Activated T-cell treated with anti-CD3 and anti-CD28 coated beads, Interleukin-2, amount 50 U/mL, for 24 hours (primary cell): ENCODE data around the gene PCMTD2.
A peak's percentile ranks its signal among the peaks of the same experiment; 100 is the strongest.
"Not testable (repeated sequence)": the region's sequence is repeated elsewhere in the genome, so short reads cannot be mapped to it uniquely, and the experiment has no call there.

ENCODE experiments used
- DNase-seq: peaks from one replicate; pipeline ENCODE4 v3.0.0-alpha.2; 2020
- H3K27ac Mint-ChIP-seq: 2 replicates; pipeline ENCODE4 v1.8.0; 2020; ENCODE audit warnings: mild to moderate bottlenecking, mixed read lengths
- H3K27me3 Mint-ChIP-seq: 2 replicates; pipeline ENCODE4 v1.8.0; 2020; ENCODE audit warnings: mixed read lengths
- H3K36me3 Mint-ChIP-seq: 2 replicates; pipeline ENCODE4 v1.8.0; 2020; ENCODE audit warnings: low read depth, mixed read lengths
- H3K4me1 Mint-ChIP-seq: 2 replicates; pipeline ENCODE4 v1.8.0; 2020; ENCODE audit warnings: low read depth, mixed read lengths
- H3K4me3 Mint-ChIP-seq: 2 replicates; pipeline ENCODE4 v1.8.0; 2020; ENCODE audit warnings: mild to moderate bottlenecking, moderate library complexity, mixed read lengths
- H3K9me3 Mint-ChIP-seq: 2 replicates; pipeline ENCODE4 v1.8.0; 2020; ENCODE audit warnings: mixed read lengths

The PCMTD2 gene

DNA sequence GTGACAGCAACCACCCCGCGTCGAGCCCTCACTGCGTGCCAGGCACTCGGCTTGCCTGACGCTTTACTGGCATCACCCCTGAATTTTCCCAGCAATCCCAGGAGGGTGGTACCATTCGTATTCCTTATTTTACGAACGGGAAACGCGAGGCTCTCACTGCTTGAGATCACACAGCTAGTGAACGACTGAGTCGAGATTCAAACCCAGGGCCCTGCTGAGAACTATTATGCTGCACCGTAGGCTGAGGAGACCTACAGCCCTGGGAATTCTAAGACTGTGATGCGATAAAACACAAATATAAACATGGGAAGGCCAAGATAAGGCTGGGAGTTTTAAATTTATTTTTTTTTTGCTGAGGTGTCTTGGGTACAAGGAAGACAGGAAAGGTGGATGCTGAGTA lies 60.3 kb downstream of the PCMTD2 start:
- DNase-seq, H3K36me3 Mint-ChIP-seq, H3K4me1 Mint-ChIP-seq: not testable (repeated sequence)

GRCh38 chr20:64316415-64317083 lies 61.0 kb downstream of the PCMTD2 start:
- peak; percentile 45 for DNase-seq
- H3K4me1 Mint-ChIP-seq, H3K4me3 Mint-ChIP-seq, H3K9me3 Mint-ChIP-seq, H3K36me3 Mint-ChIP-seq, H3K27ac Mint-ChIP-seq: not testable (repeated sequence)
- H3K27me3 Mint-ChIP-seq = peaks cover 39% of the 10 kb centered on the region

More for the DNA sequence above, 60.3 kb downstream of the PCMTD2 start:
- not testable (repeated sequence) for H3K27ac Mint-ChIP-seq, H3K9me3 Mint-ChIP-seq, H3K4me3 Mint-ChIP-seq
- H3K27me3 Mint-ChIP-seq = peaks cover 39% of the 10 kb centered on the region

- peaks cover 39% of the 10 kb centered on the region for H3K27me3 Mint-ChIP-seq
- not testable (repeated sequence) for DNase-seq, H3K36me3 Mint-ChIP-seq, H3K9me3 Mint-ChIP-seq, H3K4me1 Mint-ChIP-seq, H3K4me3 Mint-ChIP-seq, H3K27ac Mint-ChIP-seq
Measured at GRCh38 chr20:64317331-64317730, 61.8 kb downstream of the PCMTD2 start.

DNA sequence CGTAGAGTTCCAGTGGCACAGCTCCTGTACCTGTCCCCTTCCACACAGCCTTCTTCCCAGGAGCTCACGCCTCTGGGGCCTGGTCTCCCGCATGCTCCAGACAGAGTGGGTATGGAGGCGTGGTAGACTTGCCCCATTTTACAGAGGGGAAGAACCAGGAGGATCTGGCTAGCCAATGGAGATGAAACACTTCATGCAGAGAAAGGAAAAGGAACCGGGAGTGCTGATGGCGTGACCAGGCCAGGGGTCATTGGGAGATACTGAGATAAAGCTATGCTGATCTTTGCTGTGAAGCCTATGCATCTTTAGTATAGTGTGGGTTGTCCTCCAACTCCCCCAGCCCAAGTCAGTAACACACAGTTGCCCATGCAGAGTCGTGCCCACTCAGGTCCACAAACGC lies 62.5 kb downstream of the PCMTD2 start:
- peaks cover 45% of the 10 kb centered on the region for H3K27me3 Mint-ChIP-seq
- not testable (repeated sequence) for H3K9me3 Mint-ChIP-seq, H3K36me3 Mint-ChIP-seq, H3K27ac Mint-ChIP-seq, H3K4me1 Mint-ChIP-seq, H3K4me3 Mint-ChIP-seq, DNase-seq

- H3K9me3 Mint-ChIP-seq, H3K4me3 Mint-ChIP-seq, DNase-seq, H3K27ac Mint-ChIP-seq, H3K36me3 Mint-ChIP-seq, H3K4me1 Mint-ChIP-seq: not testable (repeated sequence)
- H3K27me3 Mint-ChIP-seq = peaks cover 60% of the 10 kb centered on the region
Measured at GRCh38 chr20:64322031-64322789, 66.7 kb downstream of the PCMTD2 start.
